Measurements from ENCODE around the gene TEAD4. TPM values are rescaled to one million over a fixed set of nuclear protein-coding genes. Genes with fewer than 3 reads are reported as not detected.

The TEAD4 gene
- total RNA-seq, 1 experiment from 2014 or later, result 96.8 TPM

DNA sequence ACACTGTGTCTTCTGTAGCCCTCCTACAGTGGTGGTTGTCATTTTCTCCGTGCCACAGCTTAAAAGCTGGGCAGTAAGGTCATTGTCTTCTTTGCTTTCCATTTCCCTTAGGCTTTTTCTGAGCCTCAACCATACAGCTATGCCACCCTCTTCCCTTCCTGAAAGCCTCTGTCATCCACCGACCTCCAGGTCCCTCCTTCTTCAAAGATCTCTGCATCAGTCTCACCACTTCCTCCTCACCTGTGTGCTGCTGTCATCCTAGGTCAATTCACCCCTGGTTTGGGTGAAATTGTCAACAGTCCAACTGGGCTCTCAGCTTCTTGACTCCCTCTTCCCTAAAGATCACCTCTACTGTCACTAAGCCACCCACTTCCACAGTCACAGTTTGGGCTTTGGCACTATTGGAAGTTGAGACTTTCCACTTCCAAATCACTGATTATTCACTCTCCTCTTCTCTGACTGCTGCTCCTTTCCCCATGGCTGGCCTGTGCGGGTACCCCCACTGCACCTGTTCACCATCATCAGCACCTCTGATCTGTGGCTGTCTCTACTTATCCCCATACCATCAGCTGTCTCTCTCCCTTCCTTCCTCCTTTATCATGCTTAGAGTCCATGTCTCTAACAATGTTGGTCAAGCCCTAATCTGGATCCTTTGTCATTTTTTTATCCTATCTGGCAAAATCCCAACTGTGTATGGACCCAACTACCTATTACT is 102.5 kb downstream of the TEAD4 start:
- CTCF ChIA-PET, result interaction anchor here (1.1 to 2.9 kb wide), 3 partner anchors 9 to 20 kb away, joined by 3 to 12 read pairs (median 11); no protein-coding TSS in a partner anchor
- Mint-ChIP-seq H3K4me3 (no peak overlapping the region), H3K27ac (no peak overlapping the region), H3K27me3 (ENCODE audit: low read depth) (peaks cover 2% of the 10 kb centered on the region; the same call in 1 of the 2 replicates), H3K36me3 (peaks cover 11% of the 10 kb centered on the region), H3K4me1 (peaks cover 18% of the 10 kb centered on the region), H3K9me3 (peaks cover 14% of the 10 kb centered on the region)
- TF ChIP-seq TEAD1 (CRISPR knock-in tag; IDR thresholded peaks at IDR 0.05), result no peak
- TF ChIP-seq ZNF396 (CRISPR knock-in tag; IDR thresholded peaks at IDR 0.05; ENCODE audit: borderline replicate concordance), result no peak
- TF ChIP-seq MXD4 (CRISPR knock-in tag; IDR thresholded peaks at IDR 0.05; ENCODE audit: borderline replicate concordance), result no peak
- TF ChIP-seq, protein P1, sequence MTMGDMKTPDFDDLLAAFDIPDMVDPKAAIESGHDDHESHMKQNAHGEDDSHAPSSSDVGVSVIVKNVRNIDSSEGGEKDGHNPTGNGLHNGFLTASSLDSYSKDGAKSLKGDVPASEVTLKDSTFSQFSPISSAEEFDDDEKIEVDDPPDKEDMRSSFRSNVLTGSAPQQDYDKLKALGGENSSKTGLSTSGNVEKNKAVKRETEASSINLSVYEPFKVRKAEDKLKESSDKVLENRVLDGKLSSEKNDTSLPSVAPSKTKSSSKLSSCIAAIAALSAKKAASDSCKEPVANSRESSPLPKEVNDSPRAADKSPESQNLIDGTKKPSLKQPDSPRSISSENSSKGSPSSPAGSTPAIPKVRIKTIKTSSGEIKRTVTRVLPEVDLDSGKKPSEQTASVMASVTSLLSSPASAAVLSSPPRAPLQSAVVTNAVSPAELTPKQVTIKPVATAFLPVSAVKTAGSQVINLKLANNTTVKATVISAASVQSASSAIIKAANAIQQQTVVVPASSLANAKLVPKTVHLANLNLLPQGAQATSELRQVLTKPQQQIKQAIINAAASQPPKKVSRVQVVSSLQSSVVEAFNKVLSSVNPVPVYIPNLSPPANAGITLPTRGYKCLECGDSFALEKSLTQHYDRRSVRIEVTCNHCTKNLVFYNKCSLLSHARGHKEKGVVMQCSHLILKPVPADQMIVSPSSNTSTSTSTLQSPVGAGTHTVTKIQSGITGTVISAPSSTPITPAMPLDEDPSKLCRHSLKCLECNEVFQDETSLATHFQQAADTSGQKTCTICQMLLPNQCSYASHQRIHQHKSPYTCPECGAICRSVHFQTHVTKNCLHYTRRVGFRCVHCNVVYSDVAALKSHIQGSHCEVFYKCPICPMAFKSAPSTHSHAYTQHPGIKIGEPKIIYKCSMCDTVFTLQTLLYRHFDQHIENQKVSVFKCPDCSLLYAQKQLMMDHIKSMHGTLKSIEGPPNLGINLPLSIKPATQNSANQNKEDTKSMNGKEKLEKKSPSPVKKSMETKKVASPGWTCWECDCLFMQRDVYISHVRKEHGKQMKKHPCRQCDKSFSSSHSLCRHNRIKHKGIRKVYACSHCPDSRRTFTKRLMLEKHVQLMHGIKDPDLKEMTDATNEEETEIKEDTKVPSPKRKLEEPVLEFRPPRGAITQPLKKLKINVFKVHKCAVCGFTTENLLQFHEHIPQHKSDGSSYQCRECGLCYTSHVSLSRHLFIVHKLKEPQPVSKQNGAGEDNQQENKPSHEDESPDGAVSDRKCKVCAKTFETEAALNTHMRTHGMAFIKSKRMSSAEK (CRISPR knock-in tag; IDR thresholded peaks at IDR 0.05; ENCODE audit: borderline replicate concordance), result no peak
- no peak for TF ChIP-seq ZNF121 (CRISPR knock-in tag; IDR thresholded peaks at IDR 0.05)
- TF ChIP-seq OVOL2 (CRISPR knock-in tag; IDR thresholded peaks at IDR 0.05; ENCODE audit: borderline replicate concordance), result no peak
- TF ChIP-seq NR1H2 (CRISPR knock-in tag; IDR thresholded peaks at IDR 0.05), result no peak
- TF ChIP-seq, protein P2, sequence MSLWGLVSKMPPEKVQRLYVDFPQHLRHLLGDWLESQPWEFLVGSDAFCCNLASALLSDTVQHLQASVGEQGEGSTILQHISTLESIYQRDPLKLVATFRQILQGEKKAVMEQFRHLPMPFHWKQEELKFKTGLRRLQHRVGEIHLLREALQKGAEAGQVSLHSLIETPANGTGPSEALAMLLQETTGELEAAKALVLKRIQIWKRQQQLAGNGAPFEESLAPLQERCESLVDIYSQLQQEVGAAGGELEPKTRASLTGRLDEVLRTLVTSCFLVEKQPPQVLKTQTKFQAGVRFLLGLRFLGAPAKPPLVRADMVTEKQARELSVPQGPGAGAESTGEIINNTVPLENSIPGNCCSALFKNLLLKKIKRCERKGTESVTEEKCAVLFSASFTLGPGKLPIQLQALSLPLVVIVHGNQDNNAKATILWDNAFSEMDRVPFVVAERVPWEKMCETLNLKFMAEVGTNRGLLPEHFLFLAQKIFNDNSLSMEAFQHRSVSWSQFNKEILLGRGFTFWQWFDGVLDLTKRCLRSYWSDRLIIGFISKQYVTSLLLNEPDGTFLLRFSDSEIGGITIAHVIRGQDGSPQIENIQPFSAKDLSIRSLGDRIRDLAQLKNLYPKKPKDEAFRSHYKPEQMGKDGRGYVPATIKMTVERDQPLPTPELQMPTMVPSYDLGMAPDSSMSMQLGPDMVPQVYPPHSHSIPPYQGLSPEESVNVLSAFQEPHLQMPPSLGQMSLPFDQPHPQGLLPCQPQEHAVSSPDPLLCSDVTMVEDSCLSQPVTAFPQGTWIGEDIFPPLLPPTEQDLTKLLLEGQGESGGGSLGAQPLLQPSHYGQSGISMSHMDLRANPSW (CRISPR knock-in tag; conservative IDR thresholded peaks at IDR 0.05; ENCODE audit: low read depth), result no peak
- no peak for TF ChIP-seq TP53 (CRISPR knock-in tag; IDR thresholded peaks at IDR 0.05)
- TF ChIP-seq SMAD3 (CRISPR knock-in tag; IDR thresholded peaks at IDR 0.05; ENCODE audit: borderline replicate concordance), result no peak
- TF ChIP-seq, protein P3, sequence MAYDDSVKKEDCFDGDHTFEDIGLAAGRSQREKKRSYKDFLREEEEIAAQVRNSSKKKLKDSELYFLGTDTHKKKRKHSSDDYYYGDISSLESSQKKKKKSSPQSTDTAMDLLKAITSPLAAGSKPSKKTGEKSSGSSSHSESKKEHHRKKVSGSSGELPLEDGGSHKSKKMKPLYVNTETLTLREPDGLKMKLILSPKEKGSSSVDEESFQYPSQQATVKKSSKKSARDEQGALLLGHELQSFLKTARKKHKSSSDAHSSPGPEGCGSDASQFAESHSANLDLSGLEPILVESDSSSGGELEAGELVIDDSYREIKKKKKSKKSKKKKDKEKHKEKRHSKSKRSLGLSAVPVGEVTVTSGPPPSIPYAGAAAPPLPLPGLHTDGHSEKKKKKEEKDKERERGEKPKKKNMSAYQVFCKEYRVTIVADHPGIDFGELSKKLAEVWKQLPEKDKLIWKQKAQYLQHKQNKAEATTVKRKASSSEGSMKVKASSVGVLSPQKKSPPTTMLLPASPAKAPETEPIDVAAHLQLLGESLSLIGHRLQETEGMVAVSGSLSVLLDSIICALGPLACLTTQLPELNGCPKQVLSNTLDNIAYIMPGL (CRISPR knock-in tag; IDR thresholded peaks at IDR 0.05), result no peak
- no peak for TF ChIP-seq MYBL2 (CRISPR knock-in tag; IDR thresholded peaks at IDR 0.05)
- TF ChIP-seq NFYB (CRISPR knock-in tag; conservative IDR thresholded peaks at IDR 0.05; ENCODE audit: low read depth), result no peak
- TF ChIP-seq, protein P4, sequence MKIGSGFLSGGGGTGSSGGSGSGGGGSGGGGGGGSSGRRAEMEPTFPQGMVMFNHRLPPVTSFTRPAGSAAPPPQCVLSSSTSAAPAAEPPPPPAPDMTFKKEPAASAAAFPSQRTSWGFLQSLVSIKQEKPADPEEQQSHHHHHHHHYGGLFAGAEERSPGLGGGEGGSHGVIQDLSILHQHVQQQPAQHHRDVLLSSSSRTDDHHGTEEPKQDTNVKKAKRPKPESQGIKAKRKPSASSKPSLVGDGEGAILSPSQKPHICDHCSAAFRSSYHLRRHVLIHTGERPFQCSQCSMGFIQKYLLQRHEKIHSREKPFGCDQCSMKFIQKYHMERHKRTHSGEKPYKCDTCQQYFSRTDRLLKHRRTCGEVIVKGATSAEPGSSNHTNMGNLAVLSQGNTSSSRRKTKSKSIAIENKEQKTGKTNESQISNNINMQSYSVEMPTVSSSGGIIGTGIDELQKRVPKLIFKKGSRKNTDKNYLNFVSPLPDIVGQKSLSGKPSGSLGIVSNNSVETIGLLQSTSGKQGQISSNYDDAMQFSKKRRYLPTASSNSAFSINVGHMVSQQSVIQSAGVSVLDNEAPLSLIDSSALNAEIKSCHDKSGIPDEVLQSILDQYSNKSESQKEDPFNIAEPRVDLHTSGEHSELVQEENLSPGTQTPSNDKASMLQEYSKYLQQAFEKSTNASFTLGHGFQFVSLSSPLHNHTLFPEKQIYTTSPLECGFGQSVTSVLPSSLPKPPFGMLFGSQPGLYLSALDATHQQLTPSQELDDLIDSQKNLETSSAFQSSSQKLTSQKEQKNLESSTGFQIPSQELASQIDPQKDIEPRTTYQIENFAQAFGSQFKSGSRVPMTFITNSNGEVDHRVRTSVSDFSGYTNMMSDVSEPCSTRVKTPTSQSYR (CRISPR knock-in tag; IDR thresholded peaks at IDR 0.05), result no peak
- TF ChIP-seq RORB (CRISPR knock-in tag; IDR thresholded peaks at IDR 0.05), result no peak
- TF ChIP-seq ATF1 (CRISPR knock-in tag; IDR thresholded peaks at IDR 0.05), result no peak
- TF ChIP-seq, protein P5, sequence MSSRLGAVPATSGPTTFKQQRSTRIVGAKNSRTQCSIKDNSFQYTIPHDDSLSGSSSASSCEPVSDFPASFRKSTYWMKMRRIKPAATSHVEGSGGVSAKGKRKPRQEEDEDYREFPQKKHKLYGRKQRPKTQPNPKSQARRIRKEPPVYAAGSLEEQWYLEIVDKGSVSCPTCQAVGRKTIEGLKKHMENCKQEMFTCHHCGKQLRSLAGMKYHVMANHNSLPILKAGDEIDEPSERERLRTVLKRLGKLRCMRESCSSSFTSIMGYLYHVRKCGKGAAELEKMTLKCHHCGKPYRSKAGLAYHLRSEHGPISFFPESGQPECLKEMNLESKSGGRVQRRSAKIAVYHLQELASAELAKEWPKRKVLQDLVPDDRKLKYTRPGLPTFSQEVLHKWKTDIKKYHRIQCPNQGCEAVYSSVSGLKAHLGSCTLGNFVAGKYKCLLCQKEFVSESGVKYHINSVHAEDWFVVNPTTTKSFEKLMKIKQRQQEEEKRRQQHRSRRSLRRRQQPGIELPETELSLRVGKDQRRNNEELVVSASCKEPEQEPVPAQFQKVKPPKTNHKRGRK (CRISPR knock-in tag; IDR thresholded peaks at IDR 0.05; ENCODE audit: borderline replicate concordance), result no peak
- TF ChIP-seq, protein P6, sequence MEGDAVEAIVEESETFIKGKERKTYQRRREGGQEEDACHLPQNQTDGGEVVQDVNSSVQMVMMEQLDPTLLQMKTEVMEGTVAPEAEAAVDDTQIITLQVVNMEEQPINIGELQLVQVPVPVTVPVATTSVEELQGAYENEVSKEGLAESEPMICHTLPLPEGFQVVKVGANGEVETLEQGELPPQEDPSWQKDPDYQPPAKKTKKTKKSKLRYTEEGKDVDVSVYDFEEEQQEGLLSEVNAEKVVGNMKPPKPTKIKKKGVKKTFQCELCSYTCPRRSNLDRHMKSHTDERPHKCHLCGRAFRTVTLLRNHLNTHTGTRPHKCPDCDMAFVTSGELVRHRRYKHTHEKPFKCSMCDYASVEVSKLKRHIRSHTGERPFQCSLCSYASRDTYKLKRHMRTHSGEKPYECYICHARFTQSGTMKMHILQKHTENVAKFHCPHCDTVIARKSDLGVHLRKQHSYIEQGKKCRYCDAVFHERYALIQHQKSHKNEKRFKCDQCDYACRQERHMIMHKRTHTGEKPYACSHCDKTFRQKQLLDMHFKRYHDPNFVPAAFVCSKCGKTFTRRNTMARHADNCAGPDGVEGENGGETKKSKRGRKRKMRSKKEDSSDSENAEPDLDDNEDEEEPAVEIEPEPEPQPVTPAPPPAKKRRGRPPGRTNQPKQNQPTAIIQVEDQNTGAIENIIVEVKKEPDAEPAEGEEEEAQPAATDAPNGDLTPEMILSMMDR (IDR thresholded peaks at IDR 0.05), result no peak
- POLR2A ChIA-PET, result no interaction called here
- ATAC-seq (no peak), DNase-seq (ENCODE audit: low spot score) (no peak)

Data from WTC11 (cell line).